Gastroesophageal sphincter (tissue), 3 donors: ENCODE data around the gene TSPAN32.

Experiments used
- EP300 ChIP-seq: sonication (generic); formaldehyde crosslinking; IDR thresholded peaks from one replicate; pipeline ENCODE4 v1.6.1; 2017; ENCODE audit warnings: antibody characterized with exemption, mild to moderate bottlenecking
- POLR2A ChIP-seq, 2 donors: fragments of 450-650 bp; IDR thresholded peaks; one replicate each; pipeline ENCODE4 v1.6.1; 2017; ENCODE audit warnings: antibody characterized with exemption in 2 of 2, mild to moderate bottlenecking in 2 of 2, moderate library complexity in 1 of 2
- TF ChIP-seq, protein P1 (sequence below), 4 experiments: fragments of 200-600 bp in 2 of 4; fragments of 450-650 bp in 2 of 4; sonication (generic) in 1 of 4; IDR thresholded peaks; one replicate each; pipeline ENCODE4 v1.5.1; 2017 to 2019; ENCODE audit warnings: antibody characterized with exemption in 4 of 4, mild to moderate bottlenecking in 2 of 4, moderate library complexity in 2 of 4

GRCh38 chr11:2306877-2307500 is 5.2 kb downstream of the TSPAN32 start:
- TF ChIP-seq, protein P1, sequence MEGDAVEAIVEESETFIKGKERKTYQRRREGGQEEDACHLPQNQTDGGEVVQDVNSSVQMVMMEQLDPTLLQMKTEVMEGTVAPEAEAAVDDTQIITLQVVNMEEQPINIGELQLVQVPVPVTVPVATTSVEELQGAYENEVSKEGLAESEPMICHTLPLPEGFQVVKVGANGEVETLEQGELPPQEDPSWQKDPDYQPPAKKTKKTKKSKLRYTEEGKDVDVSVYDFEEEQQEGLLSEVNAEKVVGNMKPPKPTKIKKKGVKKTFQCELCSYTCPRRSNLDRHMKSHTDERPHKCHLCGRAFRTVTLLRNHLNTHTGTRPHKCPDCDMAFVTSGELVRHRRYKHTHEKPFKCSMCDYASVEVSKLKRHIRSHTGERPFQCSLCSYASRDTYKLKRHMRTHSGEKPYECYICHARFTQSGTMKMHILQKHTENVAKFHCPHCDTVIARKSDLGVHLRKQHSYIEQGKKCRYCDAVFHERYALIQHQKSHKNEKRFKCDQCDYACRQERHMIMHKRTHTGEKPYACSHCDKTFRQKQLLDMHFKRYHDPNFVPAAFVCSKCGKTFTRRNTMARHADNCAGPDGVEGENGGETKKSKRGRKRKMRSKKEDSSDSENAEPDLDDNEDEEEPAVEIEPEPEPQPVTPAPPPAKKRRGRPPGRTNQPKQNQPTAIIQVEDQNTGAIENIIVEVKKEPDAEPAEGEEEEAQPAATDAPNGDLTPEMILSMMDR (IDR thresholded peaks at IDR 0.05), result no peak
- no peak for TF ChIP-seq EP300
- TF ChIP-seq POLR2A (IDR thresholded peaks at IDR 0.05), result no peak
